ENCODE results near the gene TMEM239. TPM values are rescaled to one million over a fixed set of nuclear protein-coding genes. Genes with fewer than 3 reads are reported as not detected.
"Not testable (repeated sequence)": the region's sequence is repeated elsewhere in the genome, so short reads cannot be mapped to it uniquely, and the experiment has no call there.

Gene TMEM239
- total RNA-seq, 1 donor from 2014 or later, result not detected

GRCh38 chr20:2820084-2820895 lies 4.1 kb downstream of the TMEM239 start:
- DNase-seq (ENCODE audit: low read depth in 2 of 2), result no peak

- no peak for DNase-seq (ENCODE audit: low read depth in 2 of 2)
Observed at GRCh38 chr20:2820896-2821869, 5.0 kb downstream of the TMEM239 start.

GRCh38 chr20:2822073-2822472 lies 5.9 kb downstream of the TMEM239 start:
- DNase-seq (ENCODE audit: low read depth in 2 of 2), result no peak

GRCh38 chr20:2825761-2826160 lies 9.6 kb downstream of the TMEM239 start:
- no peak for DNase-seq (ENCODE audit: low read depth in 2 of 2)

- no peak for DNase-seq (ENCODE audit: low read depth in 2 of 2)
Observed at GRCh38 chr20:2826655-2827054, 10.5 kb downstream of the TMEM239 start.

- no peak for DNase-seq (ENCODE audit: low read depth in 2 of 2)
Observed at GRCh38 chr20:2829376-2829775, 13.2 kb downstream of the TMEM239 start.

- DNase-seq (ENCODE audit: low read depth in 2 of 2), result not testable (repeated sequence)
Observed at GRCh38 chr20:2831206-2831605, 15.0 kb downstream of the TMEM239 start.

- DNase-seq (ENCODE audit: low read depth in 2 of 2), result no peak
Observed at GRCh38 chr20:2833761-2834160, 17.6 kb downstream of the TMEM239 start.

GRCh38 chr20:2834401-2835110 lies 18.4 kb downstream of the TMEM239 start:
- DNase-seq (ENCODE audit: low read depth in 2 of 2), result no peak

- DNase-seq (ENCODE audit: low read depth in 2 of 2), result no peak
Observed at GRCh38 chr20:2835331-2835796, 19.2 kb downstream of the TMEM239 start.

- no peak for DNase-seq (ENCODE audit: low read depth in 2 of 2)
Observed at GRCh38 chr20:2836035-2836434, 19.9 kb downstream of the TMEM239 start.

GRCh38 chr20:2837221-2837960 lies 21.2 kb downstream of the TMEM239 start:
- no peak for DNase-seq (ENCODE audit: low read depth in 2 of 2)

GRCh38 chr20:2838170-2838797 lies 22.1 kb downstream of the TMEM239 start:
- no peak for DNase-seq (ENCODE audit: low read depth in 2 of 2)

GRCh38 chr20:2838847-2839671 lies 22.9 kb downstream of the TMEM239 start:
- no peak for DNase-seq (ENCODE audit: low read depth in 2 of 2)

GRCh38 chr20:2839732-2840137 lies 23.6 kb downstream of the TMEM239 start:
- no peak for DNase-seq (ENCODE audit: low read depth in 2 of 2)

GRCh38 chr20:2840138-2840966 lies 24.2 kb downstream of the TMEM239 start, which contains the start of the genes PCED1A and VPS16:
Gene PCED1A, minus strand, starts transcription at chr20:2840655. Its CDS starts 743 bp downstream, at chr20:2839912.
Gene VPS16, plus strand, starts transcription at chr20:2840745. Its CDS starts 30 bp downstream, at chr20:2840775.
- DNase-seq (ENCODE audit: low read depth in 2 of 2), result peak; percentile 74 to 88

- DNase-seq (ENCODE audit: low read depth in 2 of 2), result peak; percentile 38 to 75
Observed at GRCh38 chr20:2840967-2841531, 24.9 kb downstream of the TMEM239 start.

GRCh38 chr20:2845607-2846006 lies 29.4 kb downstream of the TMEM239 start:
- no peak for DNase-seq (ENCODE audit: low read depth in 2 of 2)
